Activated T-helper 9 cell treated with anti-CD3 and anti-CD28 coated beads, Interleukin-2, amount 50 U/mL, for 16 hours (primary cell): ENCODE measurements around the gene SH2D4B.
"Not testable (repeated sequence)": the region's sequence is repeated elsewhere in the genome, so short reads cannot be mapped to it uniquely, and the experiment has no call there.

Experiments
- DNase-seq: peaks from one replicate; pipeline ENCODE4 v3.0.0-alpha.2; 2020; ENCODE audit warnings: low read depth

Gene SH2D4B

GRCh38 chr10:80543319-80543672 is 5.6 kb downstream of the SH2D4B start:
- DNase-seq: not testable (repeated sequence)

- DNase-seq: no peak
Measured at GRCh38 chr10:80544316-80544953, 6.7 kb downstream of the SH2D4B start.

- no peak for DNase-seq
Measured at GRCh38 chr10:80545258-80545881, 7.7 kb downstream of the SH2D4B start.

GRCh38 chr10:80552151-80552646 is 14.5 kb downstream of the SH2D4B start:
- DNase-seq: no peak

- DNase-seq: no peak
Measured at GRCh38 chr10:80553436-80553835, 15.7 kb downstream of the SH2D4B start.

- DNase-seq: no peak
Measured at GRCh38 chr10:80554050-80554449, 16.3 kb downstream of the SH2D4B start.

- DNase-seq: no peak
Measured at GRCh38 chr10:80555415-80555814, 17.7 kb downstream of the SH2D4B start.

GRCh38 chr10:80561950-80562349 is 24.2 kb downstream of the SH2D4B start:
- DNase-seq: no peak

GRCh38 chr10:80567292-80567691 is 29.6 kb downstream of the SH2D4B start:
- DNase-seq: no peak

- no peak for DNase-seq
Measured at GRCh38 chr10:80569131-80569895, 31.6 kb downstream of the SH2D4B start.

GRCh38 chr10:80571352-80571751 is 33.6 kb downstream of the SH2D4B start:
- DNase-seq: no peak

- DNase-seq: no peak
Measured at GRCh38 chr10:80579181-80579763, 41.6 kb downstream of the SH2D4B start.

GRCh38 chr10:80579849-80580637 is 42.3 kb downstream of the SH2D4B start:
- DNase-seq: no peak

GRCh38 chr10:80580638-80581468 is 43.2 kb downstream of the SH2D4B start:
- DNase-seq: no peak

- DNase-seq: no peak
Measured at GRCh38 chr10:80581469-80581835, 43.8 kb downstream of the SH2D4B start.

- DNase-seq: no peak
Measured at GRCh38 chr10:80582286-80582960, 44.7 kb downstream of the SH2D4B start.

- no peak for DNase-seq
Measured at GRCh38 chr10:80583685-80584084, 46.0 kb downstream of the SH2D4B start.

- no peak for DNase-seq
Measured at GRCh38 chr10:80585812-80586211, 48.1 kb downstream of the SH2D4B start.

- no peak for DNase-seq
Measured at GRCh38 chr10:80588546-80588945, 50.8 kb downstream of the SH2D4B start.

- no peak for DNase-seq
Measured at GRCh38 chr10:80589726-80590373, 52.1 kb downstream of the SH2D4B start.
